Neural crest cell (in vitro differentiated cells): ENCODE measurements around the gene SLC36A1. TPM values are rescaled to one million over a fixed set of nuclear protein-coding genes. Genes with fewer than 3 reads are reported as not detected.

ENCODE experiments used
- DNase-seq: peaks from one replicate; pipeline ENCODE4 v3.0.0; 2021; ENCODE audit warnings: low read depth, mixed read lengths, low spot score
- H3K27ac Mint-ChIP-seq: one replicate; pipeline ENCODE4 v1.8.0; 2021; ENCODE audit warnings: mild to moderate bottlenecking, mixed read lengths; ENCODE audit not compliant: unreplicated experiment
- H3K27me3 Mint-ChIP-seq: 2 replicates; pipeline ENCODE4 v1.8.0; 2021; ENCODE audit warnings: low read depth, mild to moderate bottlenecking, mixed read lengths
- H3K36me3 Mint-ChIP-seq: 2 replicates; pipeline ENCODE4 v1.8.0; 2021; ENCODE audit warnings: low read depth, mild to moderate bottlenecking, mixed read lengths
- H3K4me1 Mint-ChIP-seq: 2 replicates; pipeline ENCODE4 v1.8.0; 2021; ENCODE audit warnings: mixed read lengths
- H3K4me3 Mint-ChIP-seq: one replicate; pipeline ENCODE4 v1.8.0; 2021; ENCODE audit warnings: mild to moderate bottlenecking, mixed read lengths
- H3K9me3 Mint-ChIP-seq: 2 replicates; pipeline ENCODE4 v1.8.0; 2021; ENCODE audit warnings: mixed read lengths
- total RNA-seq: library from RNA; stranded (reverse); gene quantifications from 2 replicates; pipeline ENCODE4 v1.2.1, GENCODE V29; 2021
- TF ChIP-seq, protein P1 (sequence below): fragments of 200-600 bp; sonication (generic); conservative IDR thresholded peaks from 2 replicates; pipeline ENCODE4 v1.5.0; 2021; ENCODE audit warnings: antibody characterized with exemption, mild to moderate bottlenecking

The SLC36A1 gene
- total RNA-seq, 1 donor from 2014 or later, result 19.3 TPM

DNA sequence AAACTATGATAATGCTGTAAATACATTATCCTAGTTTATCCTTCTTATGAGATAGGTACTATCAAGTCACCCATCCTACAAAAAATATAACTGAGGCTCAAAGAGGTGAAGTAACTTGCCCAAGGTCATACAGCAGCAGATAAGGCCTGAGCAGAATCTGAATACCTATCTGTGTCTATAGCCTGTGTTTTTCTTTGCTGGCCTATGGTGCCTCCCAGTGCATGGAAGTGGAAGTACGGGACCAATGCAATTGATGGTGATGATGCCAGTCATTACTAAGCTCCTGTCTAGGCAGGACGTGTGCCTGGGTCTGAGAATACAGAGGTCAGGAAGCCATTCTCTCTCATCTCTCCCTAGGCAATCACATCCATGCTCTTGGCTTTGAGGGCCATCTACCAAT, 75.9 kb downstream of the SLC36A1 start:
- DNase-seq, result peak; percentile 23

DNA sequence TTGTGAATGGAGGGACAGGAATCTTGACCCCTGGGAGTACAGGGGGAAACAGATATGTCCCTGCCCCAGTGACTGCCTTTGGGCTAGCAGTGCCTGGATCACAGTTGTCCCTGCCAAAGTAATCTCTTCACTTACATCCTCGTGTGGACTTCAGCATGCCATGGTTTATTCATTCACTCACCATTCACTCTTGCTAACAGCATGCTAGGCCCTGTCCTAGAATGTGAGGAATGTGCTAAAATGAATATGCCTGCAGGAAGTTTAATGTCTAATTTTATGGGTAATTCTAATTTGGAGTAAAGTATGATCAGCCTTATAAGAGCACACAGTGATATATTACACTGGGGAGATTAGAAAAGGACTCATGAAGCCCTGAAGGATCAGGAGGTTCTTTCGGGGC, 80.8 kb downstream of the SLC36A1 start:
- Mint-ChIP-seq H3K9me3 (no peaks in the 10 kb centered on the region), H3K4me3 (no peak overlapping the region), H3K4me1 (peaks cover 11% of the 10 kb centered on the region), H3K27me3 (no peaks in the 10 kb centered on the region), H3K36me3 (no peaks in the 10 kb centered on the region), H3K27ac (no peak overlapping the region)
- TF ChIP-seq, protein P1, sequence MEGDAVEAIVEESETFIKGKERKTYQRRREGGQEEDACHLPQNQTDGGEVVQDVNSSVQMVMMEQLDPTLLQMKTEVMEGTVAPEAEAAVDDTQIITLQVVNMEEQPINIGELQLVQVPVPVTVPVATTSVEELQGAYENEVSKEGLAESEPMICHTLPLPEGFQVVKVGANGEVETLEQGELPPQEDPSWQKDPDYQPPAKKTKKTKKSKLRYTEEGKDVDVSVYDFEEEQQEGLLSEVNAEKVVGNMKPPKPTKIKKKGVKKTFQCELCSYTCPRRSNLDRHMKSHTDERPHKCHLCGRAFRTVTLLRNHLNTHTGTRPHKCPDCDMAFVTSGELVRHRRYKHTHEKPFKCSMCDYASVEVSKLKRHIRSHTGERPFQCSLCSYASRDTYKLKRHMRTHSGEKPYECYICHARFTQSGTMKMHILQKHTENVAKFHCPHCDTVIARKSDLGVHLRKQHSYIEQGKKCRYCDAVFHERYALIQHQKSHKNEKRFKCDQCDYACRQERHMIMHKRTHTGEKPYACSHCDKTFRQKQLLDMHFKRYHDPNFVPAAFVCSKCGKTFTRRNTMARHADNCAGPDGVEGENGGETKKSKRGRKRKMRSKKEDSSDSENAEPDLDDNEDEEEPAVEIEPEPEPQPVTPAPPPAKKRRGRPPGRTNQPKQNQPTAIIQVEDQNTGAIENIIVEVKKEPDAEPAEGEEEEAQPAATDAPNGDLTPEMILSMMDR, result no peak
- DNase-seq, result no peak

More for the DNA sequence above, 75.9 kb downstream of the SLC36A1 start:
- no peaks in the 10 kb centered on the region for H3K9me3 Mint-ChIP-seq
- H3K4me3 Mint-ChIP-seq, result no peak overlapping the region
- no peaks in the 10 kb centered on the region for H3K27me3 Mint-ChIP-seq
- H3K27ac Mint-ChIP-seq, result no peak overlapping the region
- no peaks in the 10 kb centered on the region for H3K4me1 Mint-ChIP-seq
- H3K36me3 Mint-ChIP-seq, result no peaks in the 10 kb centered on the region
- TF ChIP-seq, protein P1, result peak; percentile 67

DNA sequence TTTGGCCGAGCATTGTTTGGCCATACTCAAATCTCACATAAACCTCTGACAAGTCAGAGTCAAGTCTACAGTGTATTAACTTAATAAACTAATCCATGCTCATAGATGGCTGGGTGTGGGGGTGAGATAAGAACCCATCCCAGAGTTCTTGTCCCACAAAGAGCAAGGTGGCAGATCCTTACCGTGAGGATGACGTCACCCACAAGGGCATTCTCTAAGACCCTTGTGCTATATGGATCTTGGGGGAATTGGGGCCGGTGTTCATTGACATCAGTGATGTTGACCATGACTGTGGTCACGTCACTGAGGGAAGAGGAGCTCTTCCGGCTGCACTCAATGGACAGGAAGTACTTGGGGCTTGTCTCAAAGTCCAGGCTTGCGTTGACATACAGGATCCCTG, 81.6 kb downstream of the SLC36A1 start:
- no peak overlapping the region for H3K27ac Mint-ChIP-seq
- no peaks in the 10 kb centered on the region for H3K36me3 Mint-ChIP-seq
- TF ChIP-seq, protein P1, result no peak
- no peak for DNase-seq
- no peaks in the 10 kb centered on the region for H3K9me3 Mint-ChIP-seq
- peaks cover 11% of the 10 kb centered on the region for H3K4me1 Mint-ChIP-seq
- no peaks in the 10 kb centered on the region for H3K27me3 Mint-ChIP-seq
- H3K4me3 Mint-ChIP-seq, result no peak overlapping the region

DNA sequence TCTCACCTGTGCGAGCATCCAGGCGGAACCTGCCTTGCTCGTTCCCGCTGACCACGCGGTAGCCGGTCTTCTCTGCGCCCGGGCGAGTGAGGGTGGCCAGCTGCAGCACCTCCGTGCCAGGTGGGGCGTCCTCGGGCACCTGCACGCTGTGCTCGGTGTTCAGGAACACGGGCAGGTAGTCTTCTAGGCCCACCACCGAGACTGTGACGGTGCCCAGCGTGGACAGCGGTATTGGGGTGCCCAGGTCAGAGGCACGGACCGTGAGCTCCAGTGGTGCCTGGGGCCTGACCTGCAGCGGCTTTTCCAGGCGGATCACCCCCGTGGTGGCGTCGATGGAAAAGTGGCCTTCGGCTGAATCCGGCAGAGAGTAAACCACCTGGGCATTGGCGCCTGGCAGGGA, 84.2 kb downstream of the SLC36A1 start:
- Mint-ChIP-seq H3K27ac (no peak overlapping the region), H3K4me3 (no peak overlapping the region)
- no peak for DNase-seq

DNA sequence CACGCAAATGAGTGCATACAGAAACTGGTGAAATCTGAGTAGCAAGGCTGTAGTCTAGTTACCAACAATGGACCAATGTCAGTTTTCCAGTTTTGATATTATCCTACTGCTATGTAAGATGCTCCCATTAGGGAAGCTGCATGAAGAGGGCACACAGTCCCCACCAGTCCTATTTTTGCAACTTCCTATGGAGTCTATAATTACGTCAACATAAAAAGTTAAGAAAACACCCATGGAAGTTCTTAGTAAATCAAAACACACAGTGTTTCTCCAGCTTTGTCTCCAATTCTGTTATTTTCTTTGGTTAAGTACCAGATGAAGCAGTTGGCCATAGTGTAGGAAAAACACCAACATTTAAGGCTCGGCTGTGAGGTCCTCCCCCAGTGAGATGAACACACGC, 85.0 kb downstream of the SLC36A1 start:
- TF ChIP-seq, protein P1, result no peak
- no peaks in the 10 kb centered on the region for H3K9me3 Mint-ChIP-seq
- H3K36me3 Mint-ChIP-seq, result no peaks in the 10 kb centered on the region
- H3K4me1 Mint-ChIP-seq, result peaks cover 11% of the 10 kb centered on the region
- no peak overlapping the region for H3K4me3 Mint-ChIP-seq
- H3K27ac Mint-ChIP-seq, result no peak overlapping the region
- no peak for DNase-seq
- H3K27me3 Mint-ChIP-seq, result no peaks in the 10 kb centered on the region

More for the DNA sequence above, 84.2 kb downstream of the SLC36A1 start:
- H3K4me1 Mint-ChIP-seq, result peaks cover 11% of the 10 kb centered on the region
- no peaks in the 10 kb centered on the region for H3K27me3 Mint-ChIP-seq
- TF ChIP-seq, protein P1, result no peak
- H3K9me3 Mint-ChIP-seq, result no peaks in the 10 kb centered on the region
- H3K36me3 Mint-ChIP-seq, result no peaks in the 10 kb centered on the region

DNA sequence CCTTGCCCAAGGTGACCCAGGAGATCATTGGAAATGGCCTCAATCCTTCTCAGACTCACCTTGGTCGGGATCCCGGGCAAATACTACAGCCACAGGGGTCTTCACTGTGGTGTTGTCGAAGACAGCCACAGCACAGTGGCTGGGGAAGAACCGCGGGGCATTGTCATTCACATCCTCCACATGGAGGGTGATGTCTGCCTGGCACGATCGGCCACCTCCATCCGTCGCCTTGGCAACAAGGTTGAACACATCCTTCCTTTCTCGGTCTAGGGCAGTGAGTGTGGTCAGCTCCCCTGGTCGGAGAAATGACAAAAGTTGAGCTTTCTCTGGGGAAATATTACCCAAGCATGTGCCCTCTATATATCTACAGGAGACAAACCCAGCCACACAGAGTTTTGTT, 86.9 kb downstream of the SLC36A1 start:
- Mint-ChIP-seq H3K4me1 (peaks cover 11% of the 10 kb centered on the region), H3K27ac (no peak overlapping the region), H3K9me3 (no peaks in the 10 kb centered on the region), H3K27me3 (no peaks in the 10 kb centered on the region), H3K4me3 (no peak overlapping the region), H3K36me3 (no peaks in the 10 kb centered on the region)
- no peak for DNase-seq
- TF ChIP-seq, protein P1, result no peak
